HG02571 (cell line): ENCODE data around the gene PIK3R2.
"Not testable (repeated sequence)": the region's sequence is repeated elsewhere in the genome, so short reads cannot be mapped to it uniquely, and the experiment has no call there.

Experiments used
- ATAC-seq: cut with Tn5 transposase; IDR thresholded peaks from one replicate; pipeline ENCODE4 v1.9.1; 2021; ENCODE audit warnings: mild to moderate bottlenecking, moderate library complexity; ENCODE audit not compliant: unreplicated experiment

Gene PIK3R2

GRCh38 chr19:18150776-18151624 is 2.0 kb upstream of the PIK3R2 start:
- ATAC-seq: no peak

- peak; percentile 65 for ATAC-seq
Observed at GRCh38 chr19:18152442-18152816, 534 bp upstream of the PIK3R2 start.

- ATAC-seq: no peak
Observed at GRCh38 chr19:18153556-18154134, 682 bp downstream of the PIK3R2 start.

GRCh38 chr19:18155095-18156087 is 2.4 kb downstream of the PIK3R2 start:
- ATAC-seq: no peak

DNA sequence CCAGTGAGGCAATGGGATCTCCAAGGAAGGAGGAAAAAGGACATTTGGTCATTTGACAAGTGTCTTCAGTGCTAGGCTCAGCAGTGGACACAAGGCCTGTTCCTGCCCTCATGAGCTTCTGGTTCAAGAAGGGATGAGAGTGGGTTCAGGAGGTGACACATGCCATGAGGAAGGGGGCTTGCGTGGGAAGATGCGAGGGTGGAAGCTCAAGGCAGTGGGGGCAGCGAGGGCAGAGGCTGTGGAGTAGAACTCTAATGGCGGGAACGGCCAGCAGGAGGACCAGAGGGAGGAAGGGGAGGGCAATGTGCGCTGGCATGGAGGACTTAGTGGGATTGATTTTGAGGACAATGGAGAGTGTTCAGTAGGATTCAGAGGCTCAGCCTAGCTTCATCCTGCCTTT is 3.3 kb downstream of the PIK3R2 start:
- ATAC-seq: no peak

- no peak for ATAC-seq
Observed at GRCh38 chr19:18156841-18157464, 4.0 kb downstream of the PIK3R2 start.

DNA sequence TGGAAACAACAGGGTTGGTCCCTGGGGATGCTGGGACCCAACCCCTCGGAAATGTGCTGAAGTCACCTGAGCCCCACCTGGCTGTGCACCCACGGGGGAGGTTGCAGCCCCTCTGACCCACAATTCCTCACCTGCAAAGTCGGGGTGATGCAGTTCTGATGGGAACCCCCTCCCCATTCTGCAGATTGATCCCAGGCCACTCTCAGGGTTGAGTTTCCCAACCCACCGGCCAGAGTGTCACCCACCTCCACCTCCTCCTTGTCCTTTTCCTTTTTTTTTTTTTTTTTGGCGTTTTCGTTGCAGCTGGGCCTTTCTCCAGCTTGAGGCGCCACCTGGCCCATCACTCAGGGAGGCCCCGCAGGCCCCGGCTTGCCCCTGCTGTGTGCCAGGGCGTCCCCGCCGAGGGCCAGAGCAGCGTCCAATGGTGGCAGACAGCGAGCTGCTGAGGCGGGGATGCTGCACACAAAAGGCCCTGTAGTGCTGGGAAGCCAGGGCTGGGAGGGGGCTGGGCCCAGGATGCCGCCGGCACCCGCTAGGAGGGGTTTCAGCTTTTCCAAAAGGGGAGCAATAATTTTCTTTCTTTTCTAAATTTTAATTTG is 4.6 kb downstream of the PIK3R2 start:
- no peak for ATAC-seq

DNA sequence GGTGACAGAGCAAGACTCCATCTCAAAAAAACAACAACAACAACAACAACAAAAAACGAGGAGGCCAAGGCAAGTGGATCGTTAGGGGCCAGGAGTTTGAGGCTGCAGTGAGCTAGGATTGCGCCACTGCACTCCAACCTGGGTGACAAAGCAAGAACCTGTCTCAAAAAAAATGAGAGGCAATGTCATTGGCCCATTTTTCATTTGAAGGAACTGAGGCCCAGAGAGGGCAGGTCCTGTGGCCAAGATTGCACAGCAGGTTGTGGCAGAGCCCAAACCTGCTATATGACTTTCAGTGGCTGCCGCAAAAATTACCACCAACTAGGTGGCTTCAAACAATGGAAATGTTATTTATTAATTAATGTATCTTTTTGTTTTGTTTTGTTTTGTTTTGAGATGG is 5.5 kb downstream of the PIK3R2 start:
- no peak for ATAC-seq

GRCh38 chr19:18159059-18159616 is 6.2 kb downstream of the PIK3R2 start:
- ATAC-seq: not testable (repeated sequence)

- no peak for ATAC-seq
Observed at GRCh38 chr19:18159810-18160209, 6.8 kb downstream of the PIK3R2 start.

GRCh38 chr19:18160493-18160970 is 7.6 kb downstream of the PIK3R2 start:
- ATAC-seq: no peak

DNA sequence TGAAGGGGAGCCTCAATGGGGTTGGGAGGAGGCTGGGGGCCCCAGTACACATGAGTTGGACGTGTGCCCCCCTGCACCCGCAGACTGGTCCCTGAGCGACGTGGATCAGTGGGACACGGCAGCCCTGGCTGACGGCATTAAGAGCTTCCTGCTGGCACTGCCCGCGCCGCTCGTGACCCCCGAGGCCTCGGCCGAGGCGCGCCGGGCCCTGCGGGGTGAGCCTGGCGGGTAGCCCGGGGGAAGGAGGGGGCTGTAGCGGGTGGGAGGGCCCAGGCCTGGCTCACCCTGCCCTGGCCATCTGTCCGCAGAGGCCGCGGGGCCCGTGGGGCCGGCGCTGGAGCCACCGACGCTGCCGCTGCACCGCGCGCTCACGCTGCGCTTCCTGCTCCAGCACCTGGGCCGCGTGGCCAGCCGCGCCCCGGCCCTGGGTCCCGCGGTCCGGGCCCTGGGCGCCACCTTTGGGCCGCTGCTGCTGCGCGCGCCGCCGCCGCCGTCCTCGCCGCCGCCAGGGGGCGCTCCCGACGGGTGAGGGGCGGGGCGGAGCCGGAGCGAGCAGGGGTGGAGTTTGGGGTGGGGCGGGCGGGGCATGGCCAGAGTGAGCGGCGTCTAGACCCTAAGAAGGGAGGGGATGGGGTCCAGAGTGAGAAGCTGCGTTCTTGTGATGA is 8.1 kb downstream of the PIK3R2 start:
- ATAC-seq: peak; percentile 50

DNA sequence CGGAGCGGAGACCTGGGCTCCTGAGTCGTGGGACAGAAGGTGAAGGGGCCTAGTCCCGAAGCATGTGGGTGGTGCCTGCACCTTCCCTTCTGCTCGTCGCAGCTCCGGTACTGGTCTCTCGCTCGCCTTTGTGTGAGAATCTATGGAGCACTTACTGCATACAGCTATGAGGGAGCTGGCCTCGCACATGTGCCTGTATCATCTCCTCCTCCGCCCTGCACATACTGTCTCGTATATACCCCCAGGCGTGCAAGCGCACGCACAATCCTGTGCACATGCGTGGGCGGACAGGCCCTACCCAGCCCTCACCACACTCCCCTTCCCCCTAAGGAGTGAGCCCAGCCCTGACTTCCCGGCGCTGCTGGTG is 8.7 kb downstream of the PIK3R2 start:
- ATAC-seq: no peak

GRCh38 chr19:18164072-18164471 is 11.1 kb downstream of the PIK3R2 start:
- no peak for ATAC-seq

GRCh38 chr19:18165794-18166544 is 13.0 kb downstream of the PIK3R2 start:
- no peak for ATAC-seq

- ATAC-seq: no peak
Observed at GRCh38 chr19:18167011-18167410, 14.0 kb downstream of the PIK3R2 start.

- ATAC-seq: no peak
Observed at GRCh38 chr19:18167975-18168645, 15.1 kb downstream of the PIK3R2 start.

GRCh38 chr19:18168673-18169381 is 15.9 kb downstream of the PIK3R2 start:
- no peak for ATAC-seq
